ENCODE measurements around the gene SPATA24.

DNA sequence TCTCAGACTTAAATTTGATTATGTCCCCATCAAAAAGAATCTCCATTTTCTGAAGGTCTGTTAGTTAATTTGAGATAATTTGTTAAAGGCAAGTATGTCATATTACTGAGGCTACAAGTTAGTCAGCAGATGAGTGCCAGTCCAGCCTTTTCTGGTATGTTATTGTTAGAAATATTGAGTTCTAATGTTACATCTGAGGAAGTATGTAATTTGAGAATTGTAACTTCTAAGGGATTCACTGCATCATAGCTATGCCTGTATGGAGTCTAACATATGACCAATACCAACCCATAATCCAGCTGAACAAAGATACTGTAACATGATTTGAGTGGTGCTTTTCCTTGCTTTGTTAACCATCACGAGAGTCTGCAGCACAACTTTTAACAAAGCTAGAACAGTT, 34.7 kb downstream of the SPATA24 start:
- TF ChIP-seq, protein P1, sequence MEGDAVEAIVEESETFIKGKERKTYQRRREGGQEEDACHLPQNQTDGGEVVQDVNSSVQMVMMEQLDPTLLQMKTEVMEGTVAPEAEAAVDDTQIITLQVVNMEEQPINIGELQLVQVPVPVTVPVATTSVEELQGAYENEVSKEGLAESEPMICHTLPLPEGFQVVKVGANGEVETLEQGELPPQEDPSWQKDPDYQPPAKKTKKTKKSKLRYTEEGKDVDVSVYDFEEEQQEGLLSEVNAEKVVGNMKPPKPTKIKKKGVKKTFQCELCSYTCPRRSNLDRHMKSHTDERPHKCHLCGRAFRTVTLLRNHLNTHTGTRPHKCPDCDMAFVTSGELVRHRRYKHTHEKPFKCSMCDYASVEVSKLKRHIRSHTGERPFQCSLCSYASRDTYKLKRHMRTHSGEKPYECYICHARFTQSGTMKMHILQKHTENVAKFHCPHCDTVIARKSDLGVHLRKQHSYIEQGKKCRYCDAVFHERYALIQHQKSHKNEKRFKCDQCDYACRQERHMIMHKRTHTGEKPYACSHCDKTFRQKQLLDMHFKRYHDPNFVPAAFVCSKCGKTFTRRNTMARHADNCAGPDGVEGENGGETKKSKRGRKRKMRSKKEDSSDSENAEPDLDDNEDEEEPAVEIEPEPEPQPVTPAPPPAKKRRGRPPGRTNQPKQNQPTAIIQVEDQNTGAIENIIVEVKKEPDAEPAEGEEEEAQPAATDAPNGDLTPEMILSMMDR (IDR thresholded peaks at IDR 0.05; ENCODE audit: control extremely low read depth in 1 of 3, insufficient read depth in 1 of 3, low read depth in 1 of 3, low read length in 3 of 3) = no peak
- TF ChIP-seq EP300 (IDR thresholded peaks at IDR 0.05; ENCODE audit: borderline replicate concordance in 1 of 2, low read depth in 2 of 2, low read length in 2 of 2) = no peak
- no peak for TF ChIP-seq ZNF274 (IDR thresholded peaks at IDR 0.05; ENCODE audit: borderline replicate concordance, extremely low read depth, low read length)
- no peak for TF ChIP-seq POLR2AphosphoS5 (IDR thresholded peaks at IDR 0.05; ENCODE audit: low read depth, low read length)
- TF ChIP-seq, protein P2, sequence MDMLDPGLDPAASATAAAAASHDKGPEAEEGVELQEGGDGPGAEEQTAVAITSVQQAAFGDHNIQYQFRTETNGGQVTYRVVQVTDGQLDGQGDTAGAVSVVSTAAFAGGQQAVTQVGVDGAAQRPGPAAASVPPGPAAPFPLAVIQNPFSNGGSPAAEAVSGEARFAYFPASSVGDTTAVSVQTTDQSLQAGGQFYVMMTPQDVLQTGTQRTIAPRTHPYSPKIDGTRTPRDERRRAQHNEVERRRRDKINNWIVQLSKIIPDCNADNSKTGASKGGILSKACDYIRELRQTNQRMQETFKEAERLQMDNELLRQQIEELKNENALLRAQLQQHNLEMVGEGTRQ (IDR thresholded peaks at IDR 0.05; ENCODE audit: low read length) = no peak
- no peak for TF ChIP-seq YY1 (IDR thresholded peaks at IDR 0.05; ENCODE audit: low read depth, low read length)
- TF ChIP-seq HDAC2 (IDR thresholded peaks at IDR 0.05; ENCODE audit: borderline replicate concordance in 1 of 2, low read depth in 2 of 2, low read length in 2 of 2) = no peak
- TF ChIP-seq CEBPB (IDR thresholded peaks at IDR 0.05; ENCODE audit: low read depth, low read length) = no peak
- TF ChIP-seq CREB1 (IDR thresholded peaks at IDR 0.05) = no peak
- TF ChIP-seq MAFK (IDR thresholded peaks at IDR 0.05; ENCODE audit: low read depth, low read length) = no peak
- TF ChIP-seq NRF1 (IDR thresholded peaks at IDR 0.05; ENCODE audit: low read depth, low read length) = no peak
- TF ChIP-seq, protein P3, sequence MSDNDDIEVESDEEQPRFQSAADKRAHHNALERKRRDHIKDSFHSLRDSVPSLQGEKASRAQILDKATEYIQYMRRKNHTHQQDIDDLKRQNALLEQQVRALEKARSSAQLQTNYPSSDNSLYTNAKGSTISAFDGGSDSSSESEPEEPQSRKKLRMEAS (IDR thresholded peaks at IDR 0.05) = no peak

Measured in H1 (cell line).